HepG2 (cell line): ENCODE results near the gene IL32. TPM values are rescaled to one million over a fixed set of nuclear protein-coding genes. Genes with fewer than 3 reads are reported as not detected.
A peak's percentile ranks its signal among the peaks of the same experiment; 100 is the strongest.

Source experiments
- AGO2 ChIP-seq: fragments of 200-400 bp; formaldehyde crosslinking; optimal IDR thresholded peaks from 2 replicates; pipeline ENCODE3; 2017; ENCODE audit warnings: mild to moderate bottlenecking, low read depth, low read length, moderate library complexity
- BATF2 ChIP-seq: sonication (generic); formaldehyde crosslinking; IDR thresholded peaks from 2 replicates; pipeline ENCODE4 v1.8.0; 2022; ENCODE audit warnings: mild to moderate bottlenecking, missing genetic modification reagents, moderate library complexity
- CBX1 ChIP-seq: IDR thresholded peaks from one replicate; pipeline ENCODE4 v1.6.1; 2016; ENCODE audit warnings: antibody characterized with exemption, low read depth
- FOXP4 ChIP-seq: sonication (generic); formaldehyde crosslinking; IDR thresholded peaks from 2 replicates; pipeline ENCODE4 v1.4.0; 2020; ENCODE audit warnings: missing genetic modification reagents
- HDAC2 ChIP-seq: sonication (generic); formaldehyde crosslinking; IDR thresholded peaks from 2 replicates; pipeline ENCODE4 v1.4.0; 2020; ENCODE audit warnings: missing genetic modification reagents
- RORA ChIP-seq: sonication (generic); formaldehyde crosslinking; IDR thresholded peaks from 2 replicates; pipeline ENCODE4 v1.5.0; 2020; ENCODE audit warnings: mild to moderate bottlenecking, missing genetic modification reagents, moderate library complexity
- TFE3 ChIP-seq: IDR thresholded peaks from 2 replicates; pipeline ENCODE4 v1.6.1; 2016
- TRIM24 ChIP-seq: sonication (generic); formaldehyde crosslinking; IDR thresholded peaks from 2 replicates; pipeline ENCODE4 v1.8.0; 2022; ENCODE audit warnings: mild to moderate bottlenecking, missing genetic modification reagents
- ZFY ChIP-seq: sonication (generic); formaldehyde crosslinking; IDR thresholded peaks from 2 replicates; pipeline ENCODE4 v1.4.0; 2020; ENCODE audit warnings: missing genetic modification reagents
- ZMYM3 ChIP-seq: sonication (generic); formaldehyde crosslinking; IDR thresholded peaks from 2 replicates; pipeline ENCODE4 v1.5.1; 2020; ENCODE audit warnings: mild to moderate bottlenecking, missing genetic modification reagents
- ZNF251 ChIP-seq: sonication (generic); formaldehyde crosslinking; IDR thresholded peaks from 2 replicates; pipeline ENCODE4 v1.9.0; 2021; ENCODE audit warnings: mild to moderate bottlenecking, missing genetic modification reagents
- ZNF275 ChIP-seq: sonication (generic); formaldehyde crosslinking; IDR thresholded peaks from 2 replicates; pipeline ENCODE4 v1.8.0; 2022; ENCODE audit warnings: missing genetic modification reagents, mild to moderate bottlenecking, inconsistent platforms, borderline replicate concordance
- ZNF547 ChIP-seq: sonication (generic); formaldehyde crosslinking; IDR thresholded peaks from 2 replicates; pipeline ENCODE4 v1.5.1; 2020; ENCODE audit warnings: mild to moderate bottlenecking, missing genetic modification reagents
- ZNF773 ChIP-seq: sonication (generic); formaldehyde crosslinking; IDR thresholded peaks from 2 replicates; pipeline ENCODE4 v1.4.0; 2020; ENCODE audit warnings: missing genetic modification reagents, borderline replicate concordance
- ZSCAN25 ChIP-seq: sonication (generic); formaldehyde crosslinking; IDR thresholded peaks from 2 replicates; pipeline ENCODE4 v1.8.0; 2022; ENCODE audit warnings: mild to moderate bottlenecking, missing genetic modification reagents
- ZSCAN29 ChIP-seq: sonication (generic); formaldehyde crosslinking; conservative IDR thresholded peaks from 2 replicates; pipeline ENCODE4 v1.4.0; 2020; ENCODE audit warnings: mild to moderate bottlenecking, missing genetic modification reagents
- ZUFSP ChIP-seq: sonication (generic); formaldehyde crosslinking; IDR thresholded peaks from 2 replicates; pipeline ENCODE4 v1.9.0; 2021; ENCODE audit warnings: missing genetic modification reagents, mild to moderate bottlenecking, borderline replicate concordance
- polyA plus RNA-seq, 8 experiments: library from polyadenylated mRNA; depleted of rRNA in 3 of 8; stranded (reverse) in 7 of 8; unstranded in 1 of 8; fragments of >200 nt; fragmentation: Illumina TruSeq in 4 of 8; extraction: Trizol in 4 of 8; gene quantifications; 2 replicates each; pipeline versions ENCODE4 v1.2.1 to v1.2.3, GENCODE V29; 2011 to 2016; ENCODE audit warnings: low read depth in 4 of 8, missing spikeins in 1 of 8, mixed read lengths in 1 of 8; ENCODE audit not compliant: insufficient read depth in 1 of 8
- total RNA-seq, 5 experiments: library from RNA; depleted of rRNA; stranded (reverse); fragments of >200 nt; fragmentation: Illumina TruSeq; extraction: Trizol; gene quantifications; 2 replicates each; pipeline ENCODE4 v1.2.3, GENCODE V29; 2016; ENCODE audit warnings: low read depth in 1 of 5

Gene IL32
- total and polyA plus RNA-seq, 2 of the 13 experiments (the other 11 are each of a cell fraction or from before 2014, with no cell fraction given), result 115 to 165 TPM

GRCh38 chr16:3087243-3088235 lies 22.1 kb downstream of the IL32 start (continued):
- no peak for TF ChIP-seq BATF2 (CRISPR knock-in tag)
- no peak for TF ChIP-seq RORA
- no peak for TF ChIP-seq ZSCAN29 (CRISPR knock-in tag)
- no peak for TF ChIP-seq FOXP4
- no peak for TF ChIP-seq ZNF251 (CRISPR knock-in tag)
- TF ChIP-seq TRIM24 (CRISPR knock-in tag), result no peak
- TF ChIP-seq ZNF547 (CRISPR knock-in tag), result 0 out of 2 replicates have a peak, but pooled peaks have one; percentile 58
- TF ChIP-seq ZNF773 (CRISPR knock-in tag), result no peak
- TF ChIP-seq AGO2, result no peak
- no peak for TF ChIP-seq ZMYM3
- no peak for TF ChIP-seq TFE3 (CRISPR knock-in tag)
- TF ChIP-seq CBX1, result no peak
- TF ChIP-seq ZNF275 (CRISPR knock-in tag), result no peak
- TF ChIP-seq ZSCAN25 (CRISPR knock-in tag), result 0 out of 2 replicates have a peak, but pooled peaks have one; percentile 42
- TF ChIP-seq ZFY (CRISPR knock-in tag), result no peak
- TF ChIP-seq ZUFSP (CRISPR knock-in tag), result no peak
- peak; percentile 38; the same call in 1 of the 2 replicates for TF ChIP-seq HDAC2
